Upper lobe of right lung (tissue), 1 donor: ENCODE measurements around the gene MTHFD1L. TPM values are rescaled to one million over a fixed set of nuclear protein-coding genes. Genes with fewer than 3 reads are reported as not detected.
A peak's percentile ranks its signal among the peaks of the same experiment; 100 is the strongest.

Experiments
- ATAC-seq: fragments of 200-7000 bp; cut with Tn5 transposase; one replicate; pipeline ENCODE4 v1.9.1; 2020; ENCODE audit warnings: mild to moderate bottlenecking, moderate library complexity
- DNase-seq: peaks from one replicate; pipeline ENCODE4 v3.0.0-alpha.2; 2020
- H3K27ac ChIP-seq: fragments of 200-600 bp; one replicate; pipeline ENCODE4 v1.8.0; 2022
- H3K27me3 ChIP-seq: fragments of 200-600 bp; one replicate; pipeline ENCODE4 v1.8.0; 2022; ENCODE audit warnings: mild to moderate bottlenecking
- H3K36me3 ChIP-seq: fragments of 200-600 bp; one replicate; pipeline ENCODE4 v1.8.0; 2022
- H3K4me1 ChIP-seq: fragments of 200-600 bp; one replicate; pipeline ENCODE4 v1.8.0; 2022
- H3K4me3 ChIP-seq: fragments of 200-600 bp; one replicate; pipeline ENCODE4 v1.8.0; 2022; ENCODE audit warnings: mild to moderate bottlenecking
- H3K9me3 ChIP-seq: fragments of 200-600 bp; one replicate; pipeline ENCODE4 v1.8.0; 2022
- intact Hi-C: fragments of 100-400 bp; cut with DNase I; formaldehyde crosslinking; loops from one replicate; pipeline ENCODE4 v1.11.0; 2022
- total RNA-seq: library from RNA; stranded (reverse); fragmentation: NEBNext Ultra II Directional; extraction: Animal tissue kit (Norgen Biotek cat#: 25700); gene quantifications from one replicate; pipeline ENCODE4 v1.2.1, GENCODE V29; 2021
- TF ChIP-seq, protein P1 (sequence below): fragments of 200-600 bp; IDR thresholded peaks from one replicate; pipeline ENCODE4 v1.8.0; 2022; ENCODE audit warnings: antibody characterized with exemption
- donor health status: DM: no; HTN: yes; CAD: no; lungs with severe emphysema.

MTHFD1L gene
- total RNA-seq, 1 donor from 2014 or later: 27.9 TPM

GRCh38 chr6:150925590-150925928 lies 60.1 kb downstream of the MTHFD1L start:
- Histone ChIP-seq H3K27ac (peak overlapping the region; percentile 11), H3K4me3 (no peak overlapping the region), H3K4me1 (peaks cover 8% of the 10 kb centered on the region), H3K27me3 (no peaks in the 10 kb centered on the region), H3K36me3 (no peaks in the 10 kb centered on the region), H3K9me3 (no peaks in the 10 kb centered on the region)
- no peak for DNase-seq
- intact Hi-C loops: no loop called here
- TF ChIP-seq, protein P1, sequence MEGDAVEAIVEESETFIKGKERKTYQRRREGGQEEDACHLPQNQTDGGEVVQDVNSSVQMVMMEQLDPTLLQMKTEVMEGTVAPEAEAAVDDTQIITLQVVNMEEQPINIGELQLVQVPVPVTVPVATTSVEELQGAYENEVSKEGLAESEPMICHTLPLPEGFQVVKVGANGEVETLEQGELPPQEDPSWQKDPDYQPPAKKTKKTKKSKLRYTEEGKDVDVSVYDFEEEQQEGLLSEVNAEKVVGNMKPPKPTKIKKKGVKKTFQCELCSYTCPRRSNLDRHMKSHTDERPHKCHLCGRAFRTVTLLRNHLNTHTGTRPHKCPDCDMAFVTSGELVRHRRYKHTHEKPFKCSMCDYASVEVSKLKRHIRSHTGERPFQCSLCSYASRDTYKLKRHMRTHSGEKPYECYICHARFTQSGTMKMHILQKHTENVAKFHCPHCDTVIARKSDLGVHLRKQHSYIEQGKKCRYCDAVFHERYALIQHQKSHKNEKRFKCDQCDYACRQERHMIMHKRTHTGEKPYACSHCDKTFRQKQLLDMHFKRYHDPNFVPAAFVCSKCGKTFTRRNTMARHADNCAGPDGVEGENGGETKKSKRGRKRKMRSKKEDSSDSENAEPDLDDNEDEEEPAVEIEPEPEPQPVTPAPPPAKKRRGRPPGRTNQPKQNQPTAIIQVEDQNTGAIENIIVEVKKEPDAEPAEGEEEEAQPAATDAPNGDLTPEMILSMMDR: no peak
- no peak for ATAC-seq

DNA sequence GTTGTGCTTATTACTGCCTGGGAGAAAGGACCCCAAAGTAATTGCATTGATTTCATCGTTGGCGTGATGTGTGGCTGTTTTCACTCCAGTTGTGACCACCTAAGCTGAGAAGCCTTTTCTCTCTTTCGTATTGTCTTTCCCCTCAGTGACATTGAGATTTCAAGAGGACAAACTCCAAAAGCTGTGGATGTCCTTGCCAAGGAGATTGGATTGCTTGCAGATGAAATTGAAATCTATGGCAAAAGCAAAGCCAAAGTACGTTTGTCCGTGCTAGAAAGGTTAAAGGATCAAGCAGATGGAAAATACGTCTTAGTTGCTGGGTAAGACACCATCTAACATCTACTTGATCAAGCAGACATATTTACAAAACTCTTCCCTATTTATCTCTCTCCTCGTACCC lies 60.5 kb downstream of the MTHFD1L start:
- TF ChIP-seq, protein P1: no peak
- peaks cover 8% of the 10 kb centered on the region for H3K4me1 ChIP-seq
- peak overlapping the region; percentile 11 for H3K27ac ChIP-seq
- intact Hi-C loops: no loop called here
- H3K4me3 ChIP-seq: no peak overlapping the region
- ATAC-seq: no peak
- H3K27me3 ChIP-seq: no peaks in the 10 kb centered on the region
- DNase-seq: no peak
- H3K9me3 ChIP-seq: no peaks in the 10 kb centered on the region
- no peaks in the 10 kb centered on the region for H3K36me3 ChIP-seq

DNA sequence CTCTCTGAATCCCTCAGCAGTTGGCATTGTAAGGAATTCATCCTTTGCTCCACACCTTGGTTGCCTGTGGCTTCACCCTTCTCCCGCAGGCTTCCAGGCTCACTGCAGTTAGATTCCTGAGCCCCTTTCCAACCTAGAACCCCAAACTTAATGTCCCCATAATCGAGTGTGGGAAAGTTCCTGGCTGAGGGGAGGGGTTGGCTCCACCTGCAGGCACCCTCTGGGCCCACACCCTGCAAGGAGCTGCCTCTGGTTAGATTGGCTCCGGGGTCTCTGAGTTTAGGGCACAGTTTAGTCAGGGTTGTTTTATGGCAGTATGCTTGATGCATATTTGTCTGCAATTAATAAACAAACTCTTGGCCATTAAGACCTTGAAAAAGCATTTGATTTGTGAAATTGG lies 63.4 kb downstream of the MTHFD1L start:
- Histone ChIP-seq H3K4me1 (peaks cover 8% of the 10 kb centered on the region), H3K4me3 (no peak overlapping the region), H3K27me3 (no peaks in the 10 kb centered on the region), H3K27ac (no peak overlapping the region), H3K36me3 (no peaks in the 10 kb centered on the region), H3K9me3 (no peaks in the 10 kb centered on the region)
- intact Hi-C loops: no loop called here
- ATAC-seq: no peak
- no peak for DNase-seq
- TF ChIP-seq, protein P1: peak; percentile 10

DNA sequence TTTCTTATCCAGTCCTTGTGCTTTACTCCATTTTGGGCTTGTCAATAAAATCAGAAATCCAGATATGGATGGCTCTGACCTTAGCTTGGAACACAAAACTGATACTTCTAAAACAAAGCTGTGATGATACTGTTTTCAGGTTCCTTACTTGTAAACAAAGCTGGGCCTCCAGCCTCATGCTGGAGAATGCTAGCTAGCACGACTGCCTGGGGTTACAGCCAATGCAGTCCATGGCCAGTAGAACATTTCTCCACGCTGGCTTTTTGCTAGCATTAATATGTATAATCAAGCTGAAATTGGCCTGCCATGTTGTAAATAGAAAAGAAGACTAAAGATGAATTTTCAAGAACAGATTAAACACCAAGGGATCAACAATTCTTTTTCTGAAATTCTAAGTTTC lies 63.9 kb downstream of the MTHFD1L start:
- DNase-seq: no peak
- no peak overlapping the region for H3K27ac ChIP-seq

DNA sequence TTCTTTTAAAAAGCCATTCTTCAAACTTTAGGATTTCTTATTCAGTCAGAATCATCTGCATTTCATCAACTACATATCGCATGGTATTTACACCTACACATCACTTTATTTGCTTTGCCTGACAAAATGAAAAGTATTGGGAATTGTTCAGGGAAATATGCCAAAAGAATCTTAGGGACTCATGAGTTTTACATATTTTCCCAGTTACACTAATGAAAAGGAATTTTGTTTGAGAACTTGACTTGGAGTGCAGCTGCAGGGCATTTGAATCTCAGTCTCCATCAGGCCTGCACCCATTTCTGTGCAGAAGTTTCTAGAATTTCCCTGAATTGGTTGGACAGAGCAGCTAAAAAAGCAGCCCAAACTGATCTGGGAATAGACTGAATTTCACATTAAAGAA lies 65.3 kb downstream of the MTHFD1L start:
- Histone ChIP-seq H3K27ac (no peak overlapping the region), H3K4me1 (peaks cover 4% of the 10 kb centered on the region), H3K27me3 (no peaks in the 10 kb centered on the region), H3K9me3 (no peaks in the 10 kb centered on the region), H3K36me3 (no peaks in the 10 kb centered on the region), H3K4me3 (no peak overlapping the region)
- intact Hi-C loops: no loop called here
- ATAC-seq (no peak), DNase-seq (no peak)
- TF ChIP-seq, protein P1: no peak

More for the DNA sequence above, 63.9 kb downstream of the MTHFD1L start:
- Histone ChIP-seq H3K9me3 (no peaks in the 10 kb centered on the region), H3K36me3 (no peaks in the 10 kb centered on the region), H3K4me3 (no peak overlapping the region), H3K27me3 (no peaks in the 10 kb centered on the region), H3K4me1 (peaks cover 8% of the 10 kb centered on the region)
- TF ChIP-seq, protein P1: no peak
- no peak for ATAC-seq
- intact Hi-C loops: no loop called here

DNA sequence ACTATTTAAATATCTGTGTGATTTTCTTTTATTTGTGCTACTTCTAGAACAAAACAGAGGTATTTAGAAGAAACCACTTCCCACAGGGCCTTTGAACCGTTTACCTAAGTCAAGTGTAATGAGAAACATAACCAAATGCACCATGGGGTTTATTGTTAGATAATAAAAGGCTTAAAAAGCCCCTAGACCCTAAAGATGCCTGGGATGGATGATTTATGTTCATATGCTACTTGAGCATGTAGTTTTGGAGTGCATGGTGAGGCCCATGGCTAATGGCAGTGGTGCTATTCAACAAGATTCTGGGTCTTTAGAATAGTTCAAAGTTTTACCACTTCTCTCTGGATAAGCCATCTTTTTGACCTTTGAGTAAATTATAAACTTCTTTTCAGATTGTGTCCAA lies 65.9 kb downstream of the MTHFD1L start:
- Histone ChIP-seq H3K4me1 (no peaks in the 10 kb centered on the region), H3K4me3 (no peak overlapping the region), H3K9me3 (no peaks in the 10 kb centered on the region), H3K27me3 (no peaks in the 10 kb centered on the region), H3K36me3 (no peaks in the 10 kb centered on the region), H3K27ac (no peak overlapping the region)
- ATAC-seq (no peak), DNase-seq (no peak)
- intact Hi-C loops: no loop called here
- TF ChIP-seq, protein P1: no peak
